Thymus (tissue), 14 donors: ENCODE results near the gene RORB. TPM values are rescaled to one million over a fixed set of nuclear protein-coding genes. Genes with fewer than 3 reads are reported as not detected.
A peak's percentile ranks its signal among the peaks of the same experiment; 100 is the strongest.

Experiments used
- DNase-seq, 9 donors: peaks; one replicate each; pipeline ENCODE4 v3.0.0-alpha.2; 2013; ENCODE audit warnings: low spot score in 9 of 9, low read depth in 6 of 9, missing footprints in 1 of 9
- H3K27ac ChIP-seq, 2 donors: one replicate each; pipeline ENCODE4 v1.5.1; 2013; ENCODE audit warnings: control low read depth in 1 of 2, low read depth in 1 of 2, low read length in 1 of 2, mild to moderate bottlenecking in 1 of 2, moderate library complexity in 1 of 2
- H3K27me3 ChIP-seq, 2 donors: one replicate each; pipeline ENCODE4 v1.5.1; 2013; ENCODE audit warnings: low read length in 1 of 2; ENCODE audit not compliant: control insufficient read depth in 2 of 2, insufficient read depth in 1 of 2
- H3K36me3 ChIP-seq, 2 donors: one replicate each; pipeline ENCODE4 v1.5.1; 2013; ENCODE audit warnings: low read length in 1 of 2, mild to moderate bottlenecking in 1 of 2, moderate library complexity in 1 of 2; ENCODE audit not compliant: control insufficient read depth in 2 of 2, insufficient read depth in 2 of 2
- H3K4me1 ChIP-seq, 2 donors: one replicate each; pipeline ENCODE4 v1.5.1; 2013; ENCODE audit warnings: low read length in 2 of 2; ENCODE audit not compliant: control insufficient read depth in 2 of 2, insufficient read depth in 2 of 2
- H3K4me3 ChIP-seq, 2 donors: one replicate each; pipeline ENCODE4 v1.5.1; 2013; ENCODE audit warnings: low read length in 2 of 2, control low read depth in 1 of 2, mild to moderate bottlenecking in 1 of 2
- H3K9me3 ChIP-seq, 2 donors: one replicate each; pipeline ENCODE4 v1.5.1; 2013; ENCODE audit warnings: low read length in 1 of 2, mild to moderate bottlenecking in 1 of 2; ENCODE audit not compliant: control insufficient read depth in 2 of 2, insufficient read depth in 1 of 2
- WGBS: extraction: QIAGEN DNeasy Blood & Tissue Kit; methylation state at CpG from one replicate; pipeline ENCODE4 v1.1.7; 2013; 5-methylcytosine and 5-hydroxymethylcytosine counted together
- long read RNA-seq, 10 donors: transcript quantifications; one replicate each; lab custom pipeline, GENCODE V29; 2026
- polyA plus RNA-seq: library from polyadenylated mRNA; stranded (reverse); fragments of 200-250 nt; gene quantifications from one replicate; pipeline ENCODE4 v1.2.3, GENCODE V29; 2013
- total RNA-seq: library from RNA; stranded (reverse); fragments of 120-200 nt; gene quantifications from one replicate; pipeline ENCODE4 v1.2.4, GENCODE V29; 2013
- donor health status: healthy.

Gene RORB
- 1.8 TPM for total RNA-seq
- polyA plus RNA-seq: 0.30 TPM
- long read RNA-seq, donor 1: 0 reads
- long read RNA-seq, donor 2: 0 reads
- long read RNA-seq, donor 3: 0 reads
- long read RNA-seq, donor 4: 0 reads
- long read RNA-seq, donor 5, full-length matches to known transcripts: 1 of 1 reads
- long read RNA-seq, donor 5, partial matches to known transcripts: 0 of 1 reads
- long read RNA-seq, donor 5, other reads (novel, unspliced or antisense): 0 of 1 reads
- long read RNA-seq, donor 6: 0 reads
- long read RNA-seq, donor 7, full-length matches to known transcripts: 1 of 6 reads
- long read RNA-seq, donor 7, partial matches to known transcripts: 5 of 6 reads
- long read RNA-seq, donor 7, other reads (novel, unspliced or antisense): 0 of 6 reads
- long read RNA-seq, donor 8, full-length matches to known transcripts: 1 of 1 reads
- long read RNA-seq, donor 8, partial matches to known transcripts: 0 of 1 reads
- long read RNA-seq, donor 8, other reads (novel, unspliced or antisense): 0 of 1 reads
- long read RNA-seq, donor 9: 0 reads
- long read RNA-seq, donor 10, full-length matches to known transcripts: 1 of 1 reads
- long read RNA-seq, donor 10, partial matches to known transcripts: 0 of 1 reads
- long read RNA-seq, donor 10, other reads (novel, unspliced or antisense): 0 of 1 reads

GRCh38 chr9:74496819-74497747, at the start of gene RORB:
RORB (plus strand) TSS chr9:74497335; CDS start chr9:74497977, 642 bp downstream.
- Histone ChIP-seq H3K27me3 (peaks cover 49 to 70% of the 10 kb centered on the region in 2 donors), H3K36me3 (no peaks in the 10 kb centered on the region), H3K9me3 (peaks cover 0 to 2% of the 10 kb centered on the region in 2 donors), H3K27ac (no peak within 1 kb of the TSS), H3K4me1 (peaks cover 3 to 18% of the 10 kb centered on the region in 2 donors), H3K4me3 (peak within 1 kb of the TSS; percentile 36 to 64)
- DNase-seq: peak in 7 of 9 donors; percentile 48 to 90 (median 70)
- WGBS: 1% methylated on average over 50 of the region's 50 CpGs

GRCh38 chr9:74447451-74448193, 49.5 kb upstream of the RORB start:
- Histone ChIP-seq H3K36me3 (no peaks in the 10 kb centered on the region), H3K27ac (no peak overlapping the region), H3K9me3 (no peaks in the 10 kb centered on the region), H3K4me1 (no peaks in the 10 kb centered on the region), H3K27me3 (no peaks in the 10 kb centered on the region), H3K4me3 (no peak overlapping the region)
- no peak for DNase-seq
- WGBS: 70% methylated on average over 2 of the region's 2 CpGs

- H3K4me3 ChIP-seq: no peak overlapping the region
- H3K27ac ChIP-seq: no peak overlapping the region
- no peaks in the 10 kb centered on the region for H3K9me3 ChIP-seq
- H3K4me1 ChIP-seq: no peaks in the 10 kb centered on the region
- H3K27me3 ChIP-seq: no peaks in the 10 kb centered on the region
- WGBS: 96% methylated on average over 2 of the region's 2 CpGs
- DNase-seq: no peak
- H3K36me3 ChIP-seq: no peaks in the 10 kb centered on the region
Measured at GRCh38 chr9:74449060-74449459, 48.1 kb upstream of the RORB start.

- 81% methylated on average over 4 of the region's 4 CpGs for WGBS
- H3K27ac ChIP-seq: no peak overlapping the region
- no peaks in the 10 kb centered on the region for H3K27me3 ChIP-seq
Measured at GRCh38 chr9:74458832-74459231, 38.3 kb upstream of the RORB start.

GRCh38 chr9:74463825-74464224, 33.3 kb upstream of the RORB start:
- H3K36me3 ChIP-seq: no peaks in the 10 kb centered on the region
- no peak overlapping the region for H3K4me3 ChIP-seq
- H3K27ac ChIP-seq: no peak overlapping the region
- H3K9me3 ChIP-seq: no peaks in the 10 kb centered on the region
- WGBS: 57% methylated on average over 1 of the region's 1 CpG
- no peaks in the 10 kb centered on the region for H3K27me3 ChIP-seq
- no peak for DNase-seq
- no peaks in the 10 kb centered on the region for H3K4me1 ChIP-seq

More at GRCh38 chr9:74458832-74459231, 38.3 kb upstream of the RORB start:
- DNase-seq: no peak
- H3K36me3 ChIP-seq: no peaks in the 10 kb centered on the region
- no peak overlapping the region for H3K4me3 ChIP-seq
- H3K9me3 ChIP-seq: no peaks in the 10 kb centered on the region
- H3K4me1 ChIP-seq: no peaks in the 10 kb centered on the region

- WGBS: 89% methylated on average over 6 of the region's 6 CpGs
- Histone ChIP-seq H3K4me1 (no peaks in the 10 kb centered on the region), H3K9me3 (no peaks in the 10 kb centered on the region)
Measured at GRCh38 chr9:74478606-74479005, 18.5 kb upstream of the RORB start.

GRCh38 chr9:74479711-74480110, 17.4 kb upstream of the RORB start:
- Histone ChIP-seq H3K9me3 (no peaks in the 10 kb centered on the region), H3K4me1 (no peaks in the 10 kb centered on the region), H3K36me3 (no peaks in the 10 kb centered on the region), H3K4me3 (no peak overlapping the region), H3K27me3 (no peaks in the 10 kb centered on the region), H3K27ac (no peak overlapping the region)
- 93% methylated on average over 1 of the region's 1 CpG for WGBS
- DNase-seq: no peak

More at GRCh38 chr9:74478606-74479005, 18.5 kb upstream of the RORB start:
- Histone ChIP-seq H3K4me3 (no peak overlapping the region), H3K36me3 (no peaks in the 10 kb centered on the region), H3K27me3 (no peaks in the 10 kb centered on the region), H3K27ac (no peak overlapping the region)
- no peak for DNase-seq

- no peaks in the 10 kb centered on the region for H3K36me3 ChIP-seq
- WGBS: 99% methylated on average over 1 of the region's 1 CpG
- no peak overlapping the region for H3K4me3 ChIP-seq
- no peaks in the 10 kb centered on the region for H3K9me3 ChIP-seq
- DNase-seq: no peak
- no peak overlapping the region for H3K27ac ChIP-seq
- H3K4me1 ChIP-seq: no peaks in the 10 kb centered on the region
- H3K27me3 ChIP-seq: no peaks in the 10 kb centered on the region
Measured at GRCh38 chr9:74487395-74487794, 9.7 kb upstream of the RORB start.
